GM21529 (cell line): ENCODE data around the gene GTF2IRD1.

Experiments used
- ATAC-seq: cut with Tn5 transposase; IDR thresholded peaks from one replicate; pipeline ENCODE4 v1.9.1; 2021; ENCODE audit not compliant: unreplicated experiment

GTF2IRD1 gene

DNA sequence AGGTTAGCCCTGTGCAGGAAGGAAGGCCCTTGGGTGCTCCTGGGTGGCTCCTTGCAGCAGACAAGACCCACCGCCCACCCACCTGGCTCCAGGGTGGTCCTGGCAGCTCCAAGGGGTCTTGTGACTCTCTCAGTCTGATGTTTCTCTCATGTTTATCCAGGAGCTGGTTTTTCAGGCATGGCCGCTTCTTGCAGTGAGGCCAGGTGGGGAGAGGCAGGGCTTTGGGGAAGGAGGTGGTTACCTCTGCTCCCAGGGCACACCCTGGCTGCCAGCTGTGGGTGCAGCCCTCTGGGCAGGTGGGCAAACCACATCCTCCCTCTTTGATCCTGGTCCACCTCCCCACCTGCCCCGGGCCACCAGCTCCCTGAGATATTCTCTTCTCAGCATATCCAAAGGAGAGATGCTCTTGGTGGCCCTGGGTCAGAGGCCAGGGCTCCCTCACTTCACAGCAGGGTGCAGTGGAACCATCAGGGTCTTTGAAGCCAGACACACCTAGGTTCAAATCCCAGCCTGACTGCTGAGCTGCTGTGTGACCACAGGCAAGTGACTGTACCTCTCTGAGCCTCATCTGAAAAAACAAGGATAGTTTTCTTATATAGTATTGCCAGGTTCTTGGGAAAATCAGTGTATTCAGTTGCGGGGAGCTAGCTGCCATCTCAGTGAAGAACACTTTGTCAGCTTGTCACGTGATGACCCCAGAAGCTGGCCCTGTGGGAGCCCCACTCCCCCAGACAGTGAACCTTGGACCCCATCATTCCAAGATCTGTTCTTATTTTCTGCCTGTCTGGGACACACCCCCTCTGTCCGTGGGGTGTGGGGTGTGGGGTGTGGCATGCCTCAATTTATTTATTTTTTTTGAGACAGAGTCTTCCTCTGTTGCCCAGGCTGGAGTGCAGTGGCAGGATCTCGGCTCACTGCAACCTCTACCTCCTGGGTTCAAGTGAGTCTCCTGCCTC, 11.5 kb downstream of the GTF2IRD1 start:
- ATAC-seq = no peak

GRCh38 chr7:74466196-74466813, 12.6 kb downstream of the GTF2IRD1 start:
- ATAC-seq = no peak

- ATAC-seq = no peak
These were observed 14.2 kb downstream of the GTF2IRD1 start for GRCh38 chr7:74467876-74468275.

DNA sequence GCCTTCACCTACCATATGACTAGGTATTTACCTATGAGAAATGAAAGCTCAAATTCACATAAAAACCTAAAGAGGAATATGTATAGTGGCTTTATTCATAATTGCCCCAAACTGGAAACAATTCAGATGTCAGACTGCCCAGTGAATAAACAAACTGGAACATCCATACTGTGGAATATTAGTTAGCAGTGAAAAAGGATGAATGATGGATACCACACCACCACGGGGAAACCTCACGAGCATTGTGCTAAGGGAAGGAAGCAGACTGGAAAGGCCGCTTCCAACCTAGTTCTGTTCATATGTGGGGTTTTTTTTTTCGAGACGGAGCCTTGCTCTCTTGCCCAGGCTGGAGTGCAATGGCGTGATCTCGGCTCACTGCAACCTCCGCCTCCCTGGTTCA, 16.8 kb downstream of the GTF2IRD1 start:
- no peak for ATAC-seq

GRCh38 chr7:74473116-74473515, 19.4 kb downstream of the GTF2IRD1 start:
- ATAC-seq = no peak

GRCh38 chr7:74474271-74474865, 20.7 kb downstream of the GTF2IRD1 start:
- ATAC-seq = no peak

- no peak for ATAC-seq
These were observed 21.7 kb downstream of the GTF2IRD1 start for GRCh38 chr7:74475243-74475986.

GRCh38 chr7:74475987-74476350, 22.3 kb downstream of the GTF2IRD1 start:
- no peak for ATAC-seq

GRCh38 chr7:74476626-74477025, 22.9 kb downstream of the GTF2IRD1 start:
- ATAC-seq = no peak

- no peak for ATAC-seq
These were observed 25.0 kb downstream of the GTF2IRD1 start for GRCh38 chr7:74478671-74479065.

- ATAC-seq = no peak
These were observed 25.5 kb downstream of the GTF2IRD1 start for GRCh38 chr7:74479066-74479781.

DNA sequence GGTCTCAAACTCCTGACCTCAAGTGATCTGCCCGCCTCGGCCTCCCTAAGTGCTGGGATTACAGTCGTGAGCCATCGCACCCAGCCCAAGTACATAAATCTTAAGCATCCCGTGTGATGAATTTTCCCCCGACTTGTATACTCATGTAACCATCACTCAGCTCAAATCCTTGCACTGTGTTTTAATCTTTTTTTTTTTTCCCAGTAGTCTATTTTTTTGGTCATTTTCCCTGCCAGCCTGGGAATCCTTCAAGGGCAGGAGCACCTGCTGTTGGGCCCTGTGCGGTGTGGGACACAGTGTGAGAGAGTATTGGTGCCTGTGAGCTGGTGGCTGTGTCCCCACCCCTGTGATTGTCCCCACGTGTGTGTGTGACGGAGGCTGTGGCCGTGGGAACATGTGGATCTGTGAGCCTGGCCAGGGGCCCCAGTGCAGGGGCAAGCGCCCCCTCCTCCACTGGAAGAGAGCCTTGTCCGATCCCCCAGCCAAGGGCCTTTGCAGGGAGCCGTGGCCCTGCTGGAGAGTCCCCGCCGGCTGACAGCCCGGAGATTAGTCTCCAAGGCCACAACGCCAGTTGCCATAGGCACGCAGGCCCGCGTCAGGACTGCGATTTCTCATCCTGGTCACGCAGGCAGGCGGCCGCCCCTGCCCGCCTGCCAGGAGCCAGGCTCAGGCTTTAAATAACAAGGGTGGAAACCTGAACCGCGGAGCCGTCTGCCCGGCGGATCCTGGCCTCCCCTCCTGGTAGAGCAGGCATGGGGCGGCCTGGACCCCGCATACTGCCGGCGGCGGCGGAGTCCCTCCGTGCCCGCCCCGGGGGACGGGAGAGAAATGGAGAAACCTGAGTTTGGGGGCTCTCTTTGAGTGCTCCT, 26.5 kb downstream of the GTF2IRD1 start:
- ATAC-seq = no peak

- no peak for ATAC-seq
These were observed 27.2 kb downstream of the GTF2IRD1 start for GRCh38 chr7:74480861-74481417.

DNA sequence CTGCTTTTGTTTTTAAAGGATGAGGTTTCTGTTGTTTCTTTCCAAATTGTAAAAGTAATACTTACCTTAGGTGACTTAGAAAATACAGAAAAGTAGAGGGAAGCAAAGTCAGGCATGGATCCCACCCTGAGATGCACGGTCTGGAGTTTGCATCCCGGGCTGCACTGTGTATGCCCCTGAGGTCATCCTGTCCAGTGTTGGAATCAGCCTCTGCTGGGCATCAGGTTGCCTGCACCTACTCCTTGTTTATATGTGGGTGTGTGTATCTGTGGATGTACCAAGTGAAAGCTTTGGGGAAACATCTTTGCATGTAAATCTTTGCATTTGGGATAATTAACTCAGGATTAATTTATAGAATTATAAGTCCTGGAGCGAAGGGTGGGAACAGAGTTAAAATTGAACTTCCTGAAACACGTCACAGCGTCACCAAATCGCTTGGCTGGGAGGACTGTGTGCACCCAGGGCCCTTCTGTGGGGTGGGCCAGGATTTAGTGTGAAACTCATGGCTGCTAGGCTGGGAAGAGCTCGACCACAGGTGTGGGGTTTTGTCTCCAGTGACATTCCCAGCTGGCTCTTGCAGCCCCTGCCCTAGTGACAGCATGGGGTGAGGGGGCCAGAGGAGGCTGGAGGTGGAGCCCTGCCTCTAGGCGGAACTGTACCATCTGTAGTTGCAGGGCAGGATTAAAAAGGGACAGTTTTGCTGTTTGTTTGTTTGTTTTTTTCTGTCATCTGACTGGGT, 27.9 kb downstream of the GTF2IRD1 start:
- ATAC-seq = no peak

GRCh38 chr7:74482197-74482467, 28.4 kb downstream of the GTF2IRD1 start:
- ATAC-seq = no peak

- no peak for ATAC-seq
These were observed 29.1 kb downstream of the GTF2IRD1 start for GRCh38 chr7:74482629-74483401.

DNA sequence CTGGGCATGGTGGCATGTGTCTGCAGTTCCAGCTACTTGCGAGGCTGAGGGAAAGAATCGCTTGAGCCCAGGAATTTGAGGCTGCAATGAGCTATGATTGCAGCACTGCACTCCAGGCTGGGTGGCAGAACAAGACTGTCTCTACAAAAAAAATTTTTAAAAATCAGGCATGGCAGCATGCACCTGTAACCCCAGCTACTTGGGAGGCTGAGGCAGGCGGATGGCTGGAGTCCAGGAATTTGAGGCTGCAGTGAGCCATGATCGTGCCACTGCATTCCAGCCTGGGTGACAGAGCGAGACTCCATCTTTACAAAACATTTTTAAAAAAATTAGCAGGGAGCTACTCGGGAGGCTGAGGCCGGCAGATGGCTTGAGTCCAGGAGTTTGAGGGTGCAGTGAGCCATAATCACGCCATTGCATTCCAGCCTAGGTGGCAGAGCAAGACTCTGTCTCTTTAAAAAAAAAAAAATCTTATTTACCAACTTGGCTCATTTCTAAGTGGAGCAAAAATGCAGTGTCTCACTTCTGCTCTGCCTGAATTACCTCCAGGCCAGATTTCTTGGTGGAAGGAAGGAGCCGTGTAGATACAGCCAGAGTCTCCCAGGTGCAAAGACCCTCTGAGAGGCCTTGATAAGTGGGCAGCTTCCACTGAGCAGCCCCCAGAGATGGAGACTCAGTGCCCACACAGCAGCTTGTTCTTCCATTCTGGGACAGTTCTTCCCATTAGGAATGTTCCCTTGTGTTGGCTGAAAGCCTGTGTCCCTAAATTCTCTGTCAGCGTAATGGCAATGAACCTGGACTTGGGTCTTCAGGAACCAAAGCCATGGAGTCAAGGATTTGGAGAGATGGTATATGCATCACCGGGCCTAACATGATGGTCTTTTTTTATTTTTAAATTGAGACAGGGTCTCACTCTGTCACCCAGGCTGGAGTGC, 30.0 kb downstream of the GTF2IRD1 start:
- ATAC-seq = no peak
